GM21529 (cell line): Measurements from ENCODE around the gene TP53TG5.

Experiments
- ATAC-seq: cut with Tn5 transposase; IDR thresholded peaks from one replicate; pipeline ENCODE4 v1.9.1; 2021; ENCODE audit not compliant: unreplicated experiment

TP53TG5 gene

GRCh38 chr20:45378191-45378590, at the start of gene TP53TG5:
TSS of gene TP53TG5 (minus strand) at chr20:45378325. CDS start at chr20:45378236, 89 bp downstream.
- no peak for ATAC-seq

DNA sequence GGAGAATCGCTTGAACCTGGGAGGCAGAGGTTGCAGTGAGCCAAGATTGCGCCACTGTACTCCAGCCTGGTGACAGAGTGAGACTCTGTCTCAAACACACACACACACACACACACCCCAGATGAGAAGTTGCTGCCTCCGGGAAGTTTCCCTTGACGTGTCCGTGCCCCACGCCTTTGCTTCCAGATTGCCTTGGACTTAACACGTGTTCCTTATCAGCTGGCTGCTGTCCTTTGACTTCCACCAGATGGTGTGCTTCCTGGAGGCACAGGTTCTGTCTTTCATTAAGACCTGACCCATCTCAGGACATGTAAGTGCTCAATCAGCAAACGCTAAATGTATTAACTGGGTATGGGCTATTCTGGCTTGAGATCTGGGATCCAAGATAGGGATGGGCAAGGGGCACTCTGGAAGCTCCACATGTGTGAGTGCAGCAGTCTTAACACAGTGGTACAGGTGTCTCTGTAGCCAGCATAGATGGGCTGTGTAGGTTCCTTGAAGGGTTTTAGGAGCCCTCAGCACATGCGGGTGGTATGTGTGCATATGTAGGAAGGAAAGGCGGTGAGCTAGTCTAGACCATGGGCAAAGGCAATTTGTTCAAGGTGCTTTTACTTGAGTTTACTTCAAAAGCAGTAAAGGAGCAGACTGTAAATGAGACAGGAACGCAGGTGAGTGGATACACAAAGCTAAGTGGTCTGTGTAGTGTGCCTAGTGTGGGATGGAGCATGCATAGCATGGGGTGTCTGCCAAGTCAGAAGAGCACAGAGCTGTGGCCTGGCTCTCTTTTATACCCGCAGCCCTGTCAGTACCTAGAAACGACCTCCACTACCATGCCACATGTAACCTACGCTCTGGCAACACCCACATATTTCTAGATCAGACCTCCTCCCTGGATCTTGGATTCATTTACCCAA, 49.4 kb upstream of the TP53TG5 start:
- ATAC-seq = no peak

- no peak for ATAC-seq
These were observed 48.3 kb upstream of the TP53TG5 start for GRCh38 chr20:45426320-45427016.

DNA sequence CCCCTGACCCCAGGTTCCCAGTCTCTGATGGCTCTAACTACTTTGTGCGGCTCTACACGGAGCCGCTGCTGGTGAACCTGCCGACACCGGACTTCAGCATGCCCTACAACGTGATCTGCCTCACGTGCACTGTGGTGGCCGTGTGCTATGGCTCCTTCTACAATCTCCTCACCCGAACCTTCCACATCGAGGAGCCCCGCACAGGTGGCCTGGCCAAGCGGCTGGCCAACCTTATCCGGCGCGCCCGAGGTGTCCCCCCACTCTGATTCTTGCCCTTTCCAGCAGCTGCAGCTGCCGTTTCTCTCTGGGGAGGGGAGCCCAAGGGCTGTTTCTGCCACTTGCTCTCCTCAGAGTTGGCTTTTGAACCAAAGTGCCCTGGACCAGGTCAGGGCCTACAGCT, 47.4 kb upstream of the TP53TG5 start:
- ATAC-seq = no peak

- ATAC-seq = no peak
These were observed 45.6 kb upstream of the TP53TG5 start for GRCh38 chr20:45423700-45424099.

- ATAC-seq = no peak
These were observed 42.0 kb upstream of the TP53TG5 start for GRCh38 chr20:45420125-45420524.

- peak; percentile 68 for ATAC-seq
These were observed 41.3 kb upstream of the TP53TG5 start for GRCh38 chr20:45419188-45420091.

DNA sequence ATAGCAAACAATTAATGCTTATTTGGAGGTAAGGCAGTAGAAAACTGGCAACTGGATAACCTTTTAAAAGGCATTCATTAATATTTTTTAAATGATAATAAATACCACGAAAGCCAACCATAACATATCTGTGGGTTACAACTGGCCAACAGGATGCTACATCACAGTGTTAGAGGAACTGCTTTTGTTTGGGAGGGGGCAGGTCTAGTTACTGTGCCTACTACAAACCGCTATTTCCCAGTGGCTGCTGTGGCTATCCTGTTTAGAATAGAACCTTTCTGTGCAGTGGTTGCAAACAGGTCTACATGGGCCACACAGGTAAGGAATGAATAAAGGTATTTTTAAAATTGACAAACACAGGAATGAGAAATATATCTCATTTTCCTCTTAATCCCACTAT, 38.8 kb upstream of the TP53TG5 start:
- ATAC-seq = no peak

- ATAC-seq = peak; percentile 78
These were observed 37.9 kb upstream of the TP53TG5 start, which contains the start of gene PIGT for GRCh38 chr20:45415822-45416637. TSS of gene PIGT (plus strand) at chr20:45416141. CDS start at chr20:45416157, 16 bp downstream.

- ATAC-seq = no peak
These were observed 35.4 kb upstream of the TP53TG5 start for GRCh38 chr20:45413479-45413878.

DNA sequence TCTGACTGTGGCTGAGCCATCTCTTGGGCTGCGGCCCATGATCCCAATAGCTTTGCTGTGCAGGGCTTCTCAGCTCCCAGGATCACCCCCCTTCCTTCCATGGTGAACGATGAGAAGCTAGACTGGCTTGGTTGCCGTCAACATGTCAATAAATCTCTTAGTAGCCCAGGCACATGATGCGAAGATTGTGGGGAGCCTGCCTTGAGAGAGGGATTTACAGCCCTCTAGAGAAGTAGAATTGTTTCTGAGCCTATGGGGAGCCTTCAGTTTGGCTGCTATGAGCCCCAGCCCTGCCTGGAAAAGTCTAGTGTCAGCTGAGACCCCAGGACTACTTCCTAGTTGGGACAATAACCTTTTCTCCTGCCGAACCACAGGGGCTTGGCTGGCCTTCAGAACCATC, 34.5 kb upstream of the TP53TG5 start:
- no peak for ATAC-seq

- ATAC-seq = no peak
These were observed 32.8 kb upstream of the TP53TG5 start for GRCh38 chr20:45410887-45411286.

- ATAC-seq = no peak
These were observed 31.6 kb upstream of the TP53TG5 start for GRCh38 chr20:45409521-45410272.

GRCh38 chr20:45408646-45409213, 30.6 kb upstream of the TP53TG5 start:
- no peak for ATAC-seq

- ATAC-seq = no peak
These were observed 29.9 kb upstream of the TP53TG5 start, which contains the start of gene DBNDD2 for GRCh38 chr20:45407783-45408645. TSS of gene DBNDD2 (plus strand) at chr20:45408289. CDS start at chr20:45408468, 179 bp downstream.

GRCh38 chr20:45407067-45407745, 29.1 kb upstream of the TP53TG5 start:
- ATAC-seq = no peak

GRCh38 chr20:45406260-45407066, 28.3 kb upstream of the TP53TG5 start:
- ATAC-seq = no peak
